Stimulated activated CD4-positive, alpha-beta T cell treated with anti-CD3 and anti-CD28 coated beads, Interleukin-2, amount 100 ng/mL, for 48 hours (primary cell): ENCODE measurements around the gene C17orf100.

Experiments
- DNase-seq, 2 donors: peaks; one replicate each; pipeline ENCODE4 v3.0.0-alpha.2; 2020

The C17orf100 gene

DNA sequence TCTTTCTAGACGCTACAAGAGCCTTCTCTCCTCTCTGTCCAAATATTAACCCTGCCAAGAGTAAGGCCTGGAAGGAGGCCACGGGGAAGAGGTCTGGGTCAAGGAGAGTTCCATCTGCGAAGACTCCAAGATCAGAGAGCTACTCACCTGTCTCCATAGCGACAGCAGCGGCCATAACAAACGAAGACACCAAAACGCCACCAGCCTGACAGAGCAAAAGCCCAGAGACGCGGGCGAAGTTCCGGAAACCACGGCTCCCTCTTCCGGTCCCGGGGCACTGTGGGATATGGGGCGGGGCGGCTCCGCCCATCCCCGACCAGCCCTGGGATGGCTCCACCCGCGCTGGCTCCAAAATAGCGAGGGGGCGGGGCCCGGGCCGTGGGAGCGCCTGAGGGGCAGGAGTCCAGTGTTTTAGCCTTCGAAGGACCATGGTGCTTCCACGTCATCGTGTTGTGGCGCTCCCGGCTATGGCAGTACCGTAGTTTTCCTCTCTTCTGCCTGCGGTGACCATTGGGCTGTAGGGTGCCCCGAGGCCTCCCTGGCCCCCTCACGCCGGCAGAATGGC is at the start of gene C17orf100, which contains the start of gene MED31:
TSS of gene C17orf100 (plus strand) at position 409 of the 565 bp plus-strand sequence. CDS start at position 561, 152 bp downstream.
TSS of gene MED31 (minus strand) at position 252 of the 565 bp plus-strand sequence. CDS start at position 175, 77 bp downstream.
- DNase-seq: peak; percentile 92 to 94

DNA sequence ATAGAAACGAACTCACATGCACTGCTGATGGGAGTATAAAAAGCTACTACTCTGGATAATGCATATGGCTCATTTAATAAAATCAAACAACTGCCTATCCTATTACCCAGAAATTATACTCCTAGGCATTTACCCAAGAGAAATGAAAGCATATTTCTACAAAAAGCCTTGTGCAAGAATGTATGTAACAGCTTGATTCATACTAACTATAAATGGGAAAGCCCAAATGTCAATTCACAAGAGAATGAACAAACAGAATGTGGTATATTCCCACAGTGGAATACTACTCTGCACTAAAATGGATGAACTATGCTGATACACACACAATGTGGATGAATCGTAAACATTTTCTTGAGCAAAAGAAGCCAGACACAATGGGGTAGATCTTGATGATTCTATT is 49.4 kb upstream of the C17orf100 start:
- DNase-seq: no peak

DNA sequence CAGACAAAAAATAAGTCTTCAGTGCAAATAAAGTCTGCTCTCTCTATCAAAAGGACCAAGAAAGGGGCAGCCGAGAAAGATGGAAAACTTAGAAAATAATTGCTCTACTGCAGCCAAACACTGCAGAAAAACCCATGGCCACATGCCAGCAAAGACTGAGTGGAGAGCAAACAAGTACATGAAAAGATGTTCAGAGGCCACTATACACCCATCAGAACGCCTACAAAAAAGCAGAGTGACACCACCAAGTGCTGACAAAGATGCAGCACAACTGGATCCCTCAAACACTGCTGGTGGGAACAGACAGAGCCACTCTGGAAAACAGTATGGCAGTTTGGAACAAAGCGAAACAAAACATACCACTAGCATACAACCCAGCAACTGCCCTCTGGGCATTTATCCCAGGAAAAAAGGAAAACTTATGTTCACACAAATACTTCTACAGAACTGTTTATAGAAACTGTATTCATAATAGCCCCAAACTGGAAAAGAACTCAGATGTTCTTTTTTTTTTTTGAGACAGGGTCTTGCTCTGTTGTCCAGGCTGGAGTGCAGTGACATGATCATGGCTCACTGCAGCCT is 47.7 kb upstream of the C17orf100 start:
- no peak for DNase-seq

DNA sequence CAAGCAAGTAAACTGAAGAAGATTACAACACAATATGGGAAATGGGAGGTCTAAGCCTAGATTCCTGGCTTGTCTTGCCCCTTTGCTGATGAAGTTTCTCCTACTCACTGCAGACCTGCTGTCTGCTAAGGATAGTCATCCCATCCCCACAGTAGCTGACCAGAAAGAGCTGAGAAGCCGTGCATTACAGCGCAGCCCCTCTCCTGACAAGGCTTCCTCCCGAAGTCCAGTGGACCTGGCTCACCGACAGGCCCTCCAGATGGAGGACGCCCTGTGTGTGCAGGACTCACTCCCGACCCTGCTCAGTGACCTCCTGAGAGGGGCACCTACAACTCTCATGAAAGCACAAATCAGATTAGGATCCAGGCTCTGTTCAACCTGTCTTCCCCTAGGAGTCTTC is 46.4 kb upstream of the C17orf100 start:
- no peak for DNase-seq

DNA sequence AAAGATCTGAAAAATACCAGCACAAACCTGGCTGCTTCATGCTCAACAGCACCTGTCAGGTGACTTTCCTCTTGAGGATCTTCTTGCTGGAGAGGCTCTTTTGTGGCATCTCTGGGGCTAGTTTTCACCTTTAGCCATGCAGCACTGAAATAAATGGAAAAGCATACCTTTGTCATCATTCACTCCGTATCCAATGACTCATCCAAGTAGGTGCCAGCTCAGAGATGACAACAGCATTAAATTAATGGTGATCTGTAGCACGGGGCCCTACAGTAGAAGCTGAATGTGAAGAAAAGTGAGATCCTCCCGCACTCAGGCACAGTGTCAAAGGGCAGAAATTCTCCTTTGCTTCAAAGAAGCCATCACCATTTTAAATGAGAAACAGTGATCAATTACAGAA is 43.2 kb upstream of the C17orf100 start:
- DNase-seq: no peak

DNA sequence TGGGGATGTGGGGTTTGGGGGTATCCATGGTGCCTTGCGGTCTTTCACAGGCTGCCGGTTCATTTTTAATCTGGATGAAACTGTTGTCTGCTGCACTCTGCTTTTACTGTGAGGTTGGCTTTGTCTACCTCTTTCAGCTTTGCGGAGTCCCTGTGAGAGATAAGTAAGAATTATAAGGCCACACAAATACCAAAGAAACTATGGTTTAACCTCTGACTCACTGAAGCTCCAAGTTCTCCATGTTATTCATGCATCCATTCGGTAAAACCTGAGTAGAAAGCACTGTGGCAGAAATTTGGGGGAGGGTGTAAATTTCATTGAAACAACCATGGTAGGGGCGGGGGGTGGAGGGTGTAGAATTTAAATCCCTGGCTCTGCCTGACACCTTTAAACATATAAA is 41.6 kb upstream of the C17orf100 start:
- no peak for DNase-seq

DNA sequence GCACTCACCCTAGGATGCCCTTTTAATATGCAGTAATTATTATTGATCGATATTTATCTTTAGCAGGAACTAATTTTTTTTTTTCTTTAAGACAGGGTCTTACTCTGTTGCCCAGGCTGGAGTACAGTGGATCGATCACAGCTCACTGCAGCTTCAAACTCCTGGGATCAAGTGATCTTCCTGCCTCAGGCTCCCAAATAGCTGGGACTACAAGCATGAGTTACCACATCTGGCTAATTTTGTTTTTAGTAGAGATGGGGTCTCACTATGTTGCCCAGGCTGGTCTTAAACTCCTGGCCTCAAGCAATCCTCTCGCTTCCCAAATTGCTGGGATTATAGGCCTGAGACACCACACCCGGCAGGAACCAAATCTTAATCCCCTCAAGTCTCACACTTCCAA is 40.3 kb upstream of the C17orf100 start:
- DNase-seq: no peak

DNA sequence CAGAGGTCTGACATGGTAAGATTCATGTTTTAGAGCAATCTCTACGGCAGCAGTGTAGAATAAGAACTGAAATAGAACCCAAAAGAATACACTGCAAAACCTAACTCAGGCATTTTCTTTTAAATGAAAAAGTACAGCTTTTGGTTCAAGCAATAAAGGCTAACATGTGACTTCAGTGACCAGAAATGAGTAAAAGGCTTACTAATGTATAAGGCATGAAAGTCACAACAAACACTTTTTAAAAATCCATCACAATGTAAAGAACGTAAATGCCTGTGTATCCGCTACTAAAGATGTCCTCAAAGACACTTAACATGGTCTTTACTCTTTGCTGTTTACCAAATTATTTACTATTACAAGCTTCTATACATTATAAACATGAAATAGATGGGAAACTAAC is 27.6 kb upstream of the C17orf100 start:
- DNase-seq: no peak

DNA sequence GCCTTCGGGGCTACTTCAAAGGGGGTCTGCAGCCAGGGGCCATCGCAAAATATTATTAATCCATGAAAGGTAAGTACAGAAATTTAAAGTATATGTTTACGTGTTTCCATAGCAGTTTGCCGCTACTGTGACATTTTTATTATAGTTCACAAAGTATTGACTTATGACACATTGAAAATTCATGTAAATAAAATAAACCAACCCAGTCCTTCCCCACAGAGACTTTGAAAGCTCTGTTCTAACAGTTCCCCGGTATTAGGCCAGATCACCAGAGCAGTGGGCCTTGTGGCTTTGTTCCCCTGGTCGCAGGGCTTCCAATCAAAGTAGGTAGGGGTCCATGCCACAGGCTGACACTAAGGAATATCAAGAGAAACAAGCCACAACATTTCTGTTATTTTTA is 24.9 kb upstream of the C17orf100 start:
- DNase-seq: no peak

DNA sequence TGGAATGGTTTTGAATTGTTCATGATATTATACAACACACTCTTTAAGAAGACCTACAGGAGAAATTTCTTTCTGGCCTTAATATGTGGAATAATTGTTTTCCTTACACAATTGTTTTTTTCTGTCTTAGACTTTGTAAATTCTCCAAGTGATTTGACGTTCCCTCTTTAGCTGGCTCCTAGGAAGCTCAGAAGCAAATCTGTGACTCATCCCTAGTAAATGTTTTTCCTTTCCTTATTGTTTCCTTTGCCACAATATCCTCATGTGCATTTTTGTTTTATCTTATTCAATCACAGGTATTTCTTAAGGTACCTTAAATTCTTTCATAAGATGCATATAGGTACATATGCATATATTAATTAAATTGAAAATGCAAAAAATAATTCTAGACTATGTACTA is 24.5 kb upstream of the C17orf100 start:
- DNase-seq: no peak

DNA sequence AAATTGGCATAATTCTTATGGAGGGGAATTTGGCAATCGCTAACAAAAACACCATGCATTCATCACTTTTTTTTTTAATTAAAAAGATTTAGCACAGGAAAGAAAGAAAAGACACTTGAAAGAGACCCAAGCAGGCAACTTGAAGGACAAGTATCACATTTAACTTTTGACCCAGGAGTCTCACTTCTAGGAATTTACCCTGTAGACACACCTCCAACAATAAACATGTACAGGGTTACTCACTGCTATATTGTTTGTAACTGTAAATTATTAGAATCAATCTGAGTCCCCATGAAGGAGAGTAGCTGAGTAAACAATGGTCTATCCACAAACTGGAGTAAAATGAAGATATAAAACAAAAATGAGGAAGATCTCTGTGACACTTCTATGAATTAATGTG is 21.2 kb upstream of the C17orf100 start:
- DNase-seq: no peak

DNA sequence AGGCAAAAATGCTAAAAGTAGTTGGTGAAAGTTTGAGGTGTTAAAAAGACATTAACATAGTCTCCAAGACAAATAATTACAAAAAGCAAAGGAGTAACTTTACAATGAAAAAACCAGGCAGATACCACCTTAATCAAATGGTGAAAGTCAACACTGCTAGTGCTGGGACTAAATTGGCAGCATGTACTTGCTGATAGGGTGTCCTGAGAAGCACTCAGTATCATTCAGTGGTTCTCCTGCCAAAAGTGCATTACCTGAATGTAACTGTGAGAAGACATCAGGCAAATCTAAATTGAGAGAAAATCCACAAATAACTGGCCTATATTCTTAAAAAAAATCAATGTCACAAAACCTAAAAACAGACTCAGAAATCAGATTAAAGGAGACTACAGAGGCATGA is 19.0 kb upstream of the C17orf100 start:
- no peak for DNase-seq

DNA sequence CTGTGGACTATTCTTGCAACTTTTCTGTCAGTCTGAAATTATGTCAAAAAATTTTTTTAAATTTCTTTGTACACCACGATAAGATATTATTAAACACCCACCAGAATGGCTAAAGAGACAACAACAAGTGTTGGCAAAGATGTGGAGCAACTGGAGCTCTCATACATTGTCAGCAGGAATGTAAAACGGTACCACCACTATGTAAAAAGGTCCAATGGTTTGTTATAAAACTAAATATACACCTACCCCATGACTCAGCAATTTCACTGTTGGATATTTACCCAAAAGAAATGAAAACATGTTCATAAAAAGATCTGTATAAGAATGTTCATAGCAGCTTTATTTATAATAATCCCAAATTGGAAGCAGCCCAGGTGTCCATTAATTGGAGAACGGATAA is 18.3 kb upstream of the C17orf100 start:
- no peak for DNase-seq

DNA sequence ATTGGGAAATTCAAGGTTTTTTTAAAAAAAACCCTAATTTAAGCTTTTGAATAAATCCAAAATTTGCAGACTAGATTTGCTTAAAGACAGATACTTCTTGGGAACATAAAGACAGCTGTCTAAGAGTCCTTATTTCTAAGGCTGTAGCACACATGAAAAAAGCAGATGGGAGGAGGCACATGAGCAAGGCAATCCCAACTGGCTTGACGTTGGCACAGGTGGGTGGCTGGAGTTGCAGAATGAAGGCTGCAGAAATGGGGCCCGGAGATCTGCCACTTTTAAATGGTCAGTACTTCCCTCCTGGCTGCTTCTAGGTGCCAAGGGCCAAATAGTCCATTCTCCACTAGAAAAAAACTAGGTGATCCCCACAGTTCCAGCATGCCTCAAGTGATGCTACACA is 15.5 kb upstream of the C17orf100 start:
- no peak for DNase-seq

DNA sequence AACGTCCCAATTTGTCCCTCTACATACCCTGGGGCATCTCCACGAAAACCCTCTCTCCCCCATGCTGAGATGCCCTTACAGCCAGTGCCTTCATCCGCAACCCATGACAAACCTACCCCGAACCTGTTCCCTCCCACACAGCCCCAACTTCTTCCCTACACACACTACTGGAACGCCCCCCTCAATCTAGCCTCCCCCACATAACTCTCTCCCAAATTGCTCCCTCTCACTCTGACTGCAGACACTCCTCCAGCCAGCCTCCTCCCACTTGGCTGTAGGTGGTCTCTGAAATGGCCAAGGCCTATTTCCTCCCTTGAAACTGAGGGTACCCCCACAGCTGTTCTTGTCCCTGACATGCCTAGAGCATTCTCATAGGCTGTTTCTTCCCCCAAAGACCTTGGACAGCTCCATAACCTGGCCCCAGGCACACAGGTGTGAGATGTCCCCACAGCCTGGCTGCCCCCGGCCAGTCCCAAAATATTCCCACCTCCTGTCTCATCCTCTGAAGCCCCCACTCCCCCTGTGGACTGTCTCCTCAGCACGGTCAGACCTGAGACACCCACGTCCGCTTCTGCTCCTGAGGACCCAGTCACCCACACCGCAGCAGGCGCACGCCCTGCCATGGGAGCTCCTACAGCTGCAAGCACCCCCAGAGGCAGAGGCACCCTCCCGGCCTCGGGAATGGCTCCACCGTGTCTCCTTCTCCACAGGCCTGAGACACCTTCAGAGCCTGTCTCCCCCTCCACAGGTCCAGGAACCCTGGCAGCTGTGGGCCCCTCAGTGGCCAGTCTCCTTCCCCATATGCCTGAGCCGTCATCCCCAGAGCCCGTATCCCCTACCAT is 14.7 kb upstream of the C17orf100 start:
- DNase-seq: no peak

DNA sequence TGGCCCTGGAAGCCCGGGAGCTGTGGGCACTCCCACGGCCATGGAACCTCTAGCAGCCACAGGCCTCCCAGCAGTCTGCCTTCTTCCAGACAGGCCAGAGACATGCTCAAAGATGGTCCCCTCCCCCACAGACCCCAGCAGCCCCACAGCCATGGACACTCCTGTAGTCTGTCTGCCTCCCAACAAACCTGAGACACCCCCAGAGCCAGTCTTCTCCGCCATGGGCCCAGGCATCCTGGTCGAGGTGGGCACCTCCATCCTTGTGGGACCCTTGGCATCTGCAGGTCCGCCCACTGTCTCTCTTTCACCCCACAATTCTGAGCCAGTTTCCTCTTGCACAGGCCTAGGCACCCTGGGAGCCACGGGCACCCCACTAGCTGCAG is 14.1 kb upstream of the C17orf100 start:
- DNase-seq: no peak

DNA sequence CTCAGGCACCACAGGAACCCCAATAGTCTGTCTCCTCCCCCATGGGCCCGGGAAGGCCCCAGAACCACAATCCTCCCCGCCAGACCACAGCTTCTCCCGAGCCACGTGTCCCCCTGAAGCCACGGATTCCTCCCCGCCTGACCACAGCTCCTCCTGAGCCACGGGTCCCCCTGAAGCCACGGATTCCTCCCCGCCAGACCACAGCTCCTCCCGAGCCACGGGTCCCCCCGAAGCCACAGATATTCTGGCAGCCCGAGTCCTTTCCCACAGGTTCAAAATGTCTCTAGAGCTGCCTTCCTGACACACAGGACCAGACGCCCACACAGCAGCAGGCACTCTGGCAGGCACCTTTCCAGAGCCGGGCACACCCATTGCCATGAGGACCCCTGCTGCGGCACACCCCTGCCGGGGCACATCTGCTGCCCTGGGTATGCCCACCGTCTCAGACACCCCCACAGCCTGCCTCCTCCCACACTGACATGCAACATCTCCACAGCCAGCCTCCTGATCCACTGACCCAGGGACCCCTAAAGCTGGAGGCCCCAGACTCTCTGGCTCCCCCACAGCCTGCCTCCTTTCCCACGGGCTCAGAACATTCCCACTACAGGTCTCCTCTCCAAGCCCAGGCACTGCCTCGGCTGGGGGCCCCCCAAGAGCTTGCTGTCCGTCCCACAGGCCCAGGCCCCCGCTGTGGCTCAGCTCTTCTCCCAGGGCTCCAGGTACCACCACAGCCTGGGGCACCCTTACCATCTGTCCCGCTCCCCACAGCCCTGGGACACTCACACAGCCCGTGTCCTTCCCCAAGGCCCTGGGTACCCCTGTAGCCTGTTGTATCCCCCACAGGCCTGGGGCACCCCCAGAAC is 13.3 kb upstream of the C17orf100 start:
- no peak for DNase-seq

DNA sequence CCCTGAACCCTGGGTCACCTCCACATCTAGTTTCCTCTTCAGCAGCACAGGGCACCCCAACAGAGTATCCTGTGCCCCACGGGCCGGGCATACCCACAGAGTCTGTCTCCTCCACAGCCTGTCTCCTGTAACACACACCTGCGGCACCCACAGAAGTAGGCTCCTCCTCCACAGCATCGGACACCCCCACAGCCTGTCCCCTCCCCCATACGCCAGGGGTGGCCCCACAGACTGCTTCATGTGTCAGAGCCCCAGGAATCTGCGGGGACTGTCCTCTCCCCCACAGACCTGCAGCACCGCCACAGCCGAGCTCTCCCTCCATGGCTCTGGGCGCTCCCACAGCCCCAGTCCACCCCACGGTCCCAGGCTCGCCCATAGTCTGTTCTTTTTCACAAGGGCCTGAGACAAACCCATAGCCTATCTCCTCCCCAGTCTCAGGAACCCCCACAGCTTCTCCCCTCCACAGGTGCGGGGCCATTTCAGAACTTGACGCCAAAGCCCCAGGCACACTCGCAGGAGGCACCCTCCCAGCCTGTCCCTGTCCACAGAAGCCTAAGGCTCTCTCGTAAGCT is 12.5 kb upstream of the C17orf100 start:
- no peak for DNase-seq

DNA sequence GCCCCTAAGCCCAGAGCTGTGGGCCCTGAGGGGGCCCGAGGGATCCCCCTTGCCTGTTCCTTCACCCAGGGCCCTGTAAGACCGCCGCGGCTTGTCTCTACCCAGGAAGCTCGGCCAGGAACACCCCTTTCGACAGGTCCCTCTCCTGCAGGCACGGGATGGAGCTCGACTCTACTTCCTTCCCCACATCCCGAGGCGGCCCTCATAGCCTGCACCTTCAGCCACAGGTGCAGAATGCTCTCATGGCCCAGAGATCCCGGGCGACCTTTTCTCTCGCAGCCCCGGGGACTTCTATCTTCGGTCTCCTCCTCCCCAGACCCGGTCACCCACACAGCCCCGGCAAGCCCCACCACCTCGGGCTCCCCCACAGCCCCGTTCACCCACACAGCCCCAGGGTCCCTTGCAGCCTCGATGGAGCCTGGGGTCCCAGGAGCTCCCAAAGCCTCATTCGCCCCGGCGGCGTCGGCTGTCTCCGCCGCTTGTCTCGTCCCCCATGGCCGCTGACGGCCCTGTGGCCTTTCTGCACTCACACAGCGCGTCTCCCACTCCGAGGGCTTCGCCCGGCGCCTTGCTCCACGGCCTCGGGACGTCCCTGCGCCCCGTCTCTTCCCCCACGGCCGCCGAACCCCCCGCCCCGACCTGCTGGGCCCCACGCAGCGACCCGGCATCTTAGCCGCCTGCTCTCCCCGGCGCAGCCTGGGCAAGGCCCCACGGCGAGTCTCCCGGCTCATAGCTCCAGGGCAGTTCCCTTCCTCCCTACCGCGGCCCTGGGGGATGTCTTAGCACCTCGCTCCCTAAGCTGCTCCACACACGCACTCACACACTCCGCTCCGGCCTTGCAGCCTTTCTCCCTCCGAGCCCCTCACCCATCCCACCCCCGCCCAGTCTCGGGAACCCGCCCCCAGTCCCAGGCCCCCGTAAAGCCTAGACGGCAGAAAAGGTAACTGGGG is 11.7 kb upstream of the C17orf100 start:
- no peak for DNase-seq

DNA sequence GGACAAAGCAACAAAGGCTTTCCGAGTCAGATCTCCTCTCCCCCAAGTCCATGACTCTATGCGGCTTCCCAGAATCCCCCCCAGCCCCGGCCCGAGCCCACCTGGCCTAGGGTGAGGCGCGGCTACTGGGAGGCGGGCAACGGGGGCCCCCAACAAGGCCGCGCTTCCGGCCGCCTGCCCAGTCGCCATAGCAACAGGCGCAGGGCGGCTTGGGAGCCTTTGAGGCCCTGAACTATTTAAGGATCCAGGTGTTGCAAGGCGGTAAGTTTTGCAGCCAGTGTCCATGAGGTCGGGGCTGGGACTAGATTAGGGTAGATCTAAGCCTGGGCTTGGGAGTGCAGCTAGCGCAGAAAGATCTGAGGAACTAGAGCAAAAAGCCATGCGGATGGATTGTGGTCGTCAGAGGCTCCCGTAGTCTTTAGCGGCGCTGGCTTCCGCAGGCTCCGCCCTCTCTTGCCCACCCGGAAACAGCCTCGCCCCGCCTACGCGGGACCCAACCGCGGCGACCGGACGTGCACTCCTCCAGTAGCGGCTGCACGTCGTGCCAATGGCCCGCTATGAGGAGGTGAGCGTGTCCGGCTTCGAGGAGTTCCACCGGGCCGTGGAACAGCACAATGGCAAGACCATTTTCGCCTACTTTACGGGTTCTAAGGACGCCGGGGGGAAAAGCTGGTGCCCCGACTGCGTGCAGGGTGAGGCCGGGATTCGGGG is 10.9 kb upstream of the C17orf100 start, which contains the start of the genes KIAA0753 and TXNDC17:
TSS of gene KIAA0753 (minus strand) at position 176 of the 711 bp plus-strand sequence. CDS start 5,608 bp downstream, outside the sequence.
TSS of gene TXNDC17 (plus strand) at position 525 of the 711 bp plus-strand sequence. CDS start at position 548, 23 bp downstream.
- DNase-seq: peak; percentile 93 to 95
